Thyroid gland (tissue), 4 donors: Measurements from ENCODE around the gene SLC35D3.

Experiments used
- POLR2A ChIP-seq, 2 donors: fragments of 450-650 bp; IDR thresholded peaks; one replicate each; pipeline ENCODE4 v1.6.1; 2017; ENCODE audit warnings: antibody characterized with exemption in 2 of 2, mild to moderate bottlenecking in 2 of 2, moderate library complexity in 1 of 2
- TF ChIP-seq, protein P1 (sequence below), 6 experiments: fragments of 200-600 bp in 3 of 6; fragments of 450-650 bp in 3 of 6; sonication (generic) in 3 of 6; IDR thresholded peaks; one replicate each; pipeline ENCODE4 v1.5.1; 2016 to 2019; ENCODE audit warnings: antibody characterized with exemption in 6 of 6, mild to moderate bottlenecking in 2 of 6, inconsistent platforms in 1 of 6, moderate library complexity in 1 of 6

DNA sequence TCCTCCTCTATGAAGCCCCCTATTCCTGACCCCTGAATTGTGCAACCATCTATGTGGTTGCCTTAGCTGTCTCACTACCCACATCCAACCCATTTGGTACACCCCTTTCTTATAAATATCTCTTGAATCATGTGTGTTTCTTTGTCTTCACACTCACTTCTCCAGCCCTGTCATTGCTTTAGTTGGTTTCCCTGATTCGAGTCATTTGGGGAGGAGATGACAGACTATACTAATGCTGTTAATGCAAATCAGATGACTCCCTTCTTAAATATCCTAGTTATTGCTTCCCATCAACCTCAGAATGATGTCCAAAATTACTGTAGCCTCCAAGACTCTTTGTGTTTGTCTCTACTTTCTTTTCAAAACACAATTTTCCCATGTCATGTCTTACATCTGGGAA, 23.0 kb downstream of the SLC35D3 start:
- TF ChIP-seq, protein P1, sequence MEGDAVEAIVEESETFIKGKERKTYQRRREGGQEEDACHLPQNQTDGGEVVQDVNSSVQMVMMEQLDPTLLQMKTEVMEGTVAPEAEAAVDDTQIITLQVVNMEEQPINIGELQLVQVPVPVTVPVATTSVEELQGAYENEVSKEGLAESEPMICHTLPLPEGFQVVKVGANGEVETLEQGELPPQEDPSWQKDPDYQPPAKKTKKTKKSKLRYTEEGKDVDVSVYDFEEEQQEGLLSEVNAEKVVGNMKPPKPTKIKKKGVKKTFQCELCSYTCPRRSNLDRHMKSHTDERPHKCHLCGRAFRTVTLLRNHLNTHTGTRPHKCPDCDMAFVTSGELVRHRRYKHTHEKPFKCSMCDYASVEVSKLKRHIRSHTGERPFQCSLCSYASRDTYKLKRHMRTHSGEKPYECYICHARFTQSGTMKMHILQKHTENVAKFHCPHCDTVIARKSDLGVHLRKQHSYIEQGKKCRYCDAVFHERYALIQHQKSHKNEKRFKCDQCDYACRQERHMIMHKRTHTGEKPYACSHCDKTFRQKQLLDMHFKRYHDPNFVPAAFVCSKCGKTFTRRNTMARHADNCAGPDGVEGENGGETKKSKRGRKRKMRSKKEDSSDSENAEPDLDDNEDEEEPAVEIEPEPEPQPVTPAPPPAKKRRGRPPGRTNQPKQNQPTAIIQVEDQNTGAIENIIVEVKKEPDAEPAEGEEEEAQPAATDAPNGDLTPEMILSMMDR (IDR thresholded peaks at IDR 0.05): no peak
- no peak for TF ChIP-seq POLR2A (IDR thresholded peaks at IDR 0.05)
